Activated CD4-positive, alpha-beta memory T cell treated with anti-CD3 and anti-CD28 coated beads, Interleukin-2, amount 10 ng/mL, durations not matched to agents 7 days and 5 days (primary cell): ENCODE measurements around the gene ERBIN. TPM values are rescaled to one million over a fixed set of nuclear protein-coding genes. Genes with fewer than 3 reads are reported as not detected.
"Not testable (repeated sequence)": the region's sequence is repeated elsewhere in the genome, so short reads cannot be mapped to it uniquely, and the experiment has no call there.

Experiments
- CTCF ChIA-PET: fragments of 350-600 bp; sonication (Branson Sonifier 250); formaldehyde crosslinking; loops from one replicate; lab custom pipeline; 2021; ENCODE audit warnings: antibody characterized with exemption, inconsistent platforms; lab: Charles Lee
- POLR2A ChIA-PET: fragments of 350-600 bp; sonication (Branson Sonifier 250); formaldehyde crosslinking; loops from one replicate; lab custom pipeline; 2021; ENCODE audit warnings: antibody characterized with exemption; lab: Charles Lee
- DNase-seq: peaks from one replicate; pipeline ENCODE4 v3.0.0-alpha.2; 2020
- H3K27ac Mint-ChIP-seq: one replicate; pipeline ENCODE4 v1.8.0; 2021; ENCODE audit warnings: mild to moderate bottlenecking, mixed read lengths
- H3K27me3 Mint-ChIP-seq: one replicate; pipeline ENCODE4 v1.8.0; 2021; ENCODE audit warnings: mixed read lengths
- H3K36me3 Mint-ChIP-seq: one replicate; pipeline ENCODE4 v1.8.0; 2021; ENCODE audit warnings: low read depth, mixed read lengths
- H3K4me1 Mint-ChIP-seq: one replicate; pipeline ENCODE4 v1.8.0; 2021; ENCODE audit warnings: mixed read lengths
- H3K4me3 Mint-ChIP-seq: one replicate; pipeline ENCODE4 v1.8.0; 2021; ENCODE audit warnings: mild to moderate bottlenecking, mixed read lengths
- H3K9me3 Mint-ChIP-seq: one replicate; pipeline ENCODE4 v1.8.0; 2021; ENCODE audit warnings: mixed read lengths
- total RNA-seq, 2 experiments: library from RNA; stranded (reverse); gene quantifications; one replicate each; pipeline ENCODE4 v1.2.3, GENCODE V29; 2021

Gene ERBIN
- total RNA-seq, 2 experiments from 2014 or later = 55.9 to 56.3 TPM

DNA sequence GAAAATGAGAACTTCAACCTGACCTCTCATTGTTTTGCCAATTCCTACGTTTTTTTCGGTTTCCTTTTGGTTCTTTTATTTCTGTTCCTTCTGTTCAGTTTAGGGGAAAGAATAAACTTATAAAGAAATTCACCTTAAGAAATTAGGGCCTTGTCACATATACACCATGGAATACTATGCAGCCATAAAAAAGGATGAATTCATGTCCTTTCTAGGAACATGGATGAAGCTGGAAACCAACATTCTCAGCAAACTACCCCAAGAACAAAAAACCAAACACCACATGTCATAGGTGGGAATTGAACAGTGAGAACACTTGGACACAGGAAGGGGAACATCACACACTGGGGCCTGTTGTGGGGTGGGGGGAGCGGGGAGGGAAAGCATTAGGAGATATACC lies 46.5 kb downstream of the ERBIN start:
- H3K4me3 Mint-ChIP-seq, H3K27me3 Mint-ChIP-seq, H3K27ac Mint-ChIP-seq, DNase-seq, POLR2A ChIA-PET, CTCF ChIA-PET: not testable (repeated sequence)
- H3K9me3 Mint-ChIP-seq = peaks cover 12% of the 10 kb centered on the region
- H3K36me3 Mint-ChIP-seq = peaks cover 20% of the 10 kb centered on the region
- peaks cover 19% of the 10 kb centered on the region for H3K4me1 Mint-ChIP-seq

DNA sequence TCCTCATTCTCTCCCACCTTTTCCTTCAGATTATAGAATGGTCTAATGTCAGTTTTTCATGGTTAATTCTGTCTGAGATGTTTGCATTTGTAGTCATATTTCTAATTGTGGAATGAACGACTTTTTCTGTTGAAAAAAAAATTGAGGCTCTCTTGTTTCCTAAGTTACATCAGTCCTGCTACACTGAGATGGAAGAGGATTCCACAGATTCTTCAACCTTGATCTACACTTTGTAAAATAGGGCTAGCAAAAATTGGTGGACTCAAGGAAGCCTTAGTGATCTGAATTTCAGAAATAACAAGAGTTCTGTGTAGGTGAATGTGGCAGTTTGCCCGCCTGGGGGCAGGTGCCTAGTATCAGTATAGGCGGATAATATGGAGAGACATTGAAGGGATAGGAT lies 51.9 kb downstream of the ERBIN start:
- Mint-ChIP-seq H3K4me1 (peaks cover 13% of the 10 kb centered on the region), H3K36me3 (peaks cover 31% of the 10 kb centered on the region), H3K27ac (no peak overlapping the region), H3K27me3 (no peaks in the 10 kb centered on the region), H3K4me3 (no peak overlapping the region), H3K9me3 (peaks cover 13% of the 10 kb centered on the region)
- ChIA-PET POLR2A (no interaction called here), CTCF (no interaction called here)
- DNase-seq = no peak

DNA sequence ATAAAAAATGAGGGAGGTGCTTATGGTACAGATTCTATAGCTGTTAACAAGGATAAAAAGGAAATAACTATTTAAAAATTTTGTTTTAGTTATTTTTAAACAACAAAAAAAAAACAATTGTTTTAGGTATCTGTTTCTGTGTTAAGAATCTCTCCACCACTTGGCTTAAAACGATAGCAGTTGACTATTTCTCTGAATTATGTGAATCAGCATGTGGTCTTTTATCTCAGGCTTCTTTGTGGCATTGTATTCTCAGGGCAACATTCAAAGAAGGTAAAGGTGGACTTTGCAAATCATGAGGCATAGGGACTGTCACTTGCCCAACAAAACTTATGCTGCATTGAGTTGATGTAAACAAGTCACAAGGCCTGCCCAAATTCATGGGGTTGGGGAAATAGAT lies 55.2 kb downstream of the ERBIN start:
- Mint-ChIP-seq H3K27me3 (no peaks in the 10 kb centered on the region), H3K4me1 (peaks cover 13% of the 10 kb centered on the region), H3K4me3 (no peak overlapping the region), H3K9me3 (peaks cover 5% of the 10 kb centered on the region), H3K36me3 (peaks cover 20% of the 10 kb centered on the region), H3K27ac (no peak overlapping the region)
- CTCF ChIA-PET = no interaction called here
- no peak for DNase-seq
- POLR2A ChIA-PET = no interaction called here

DNA sequence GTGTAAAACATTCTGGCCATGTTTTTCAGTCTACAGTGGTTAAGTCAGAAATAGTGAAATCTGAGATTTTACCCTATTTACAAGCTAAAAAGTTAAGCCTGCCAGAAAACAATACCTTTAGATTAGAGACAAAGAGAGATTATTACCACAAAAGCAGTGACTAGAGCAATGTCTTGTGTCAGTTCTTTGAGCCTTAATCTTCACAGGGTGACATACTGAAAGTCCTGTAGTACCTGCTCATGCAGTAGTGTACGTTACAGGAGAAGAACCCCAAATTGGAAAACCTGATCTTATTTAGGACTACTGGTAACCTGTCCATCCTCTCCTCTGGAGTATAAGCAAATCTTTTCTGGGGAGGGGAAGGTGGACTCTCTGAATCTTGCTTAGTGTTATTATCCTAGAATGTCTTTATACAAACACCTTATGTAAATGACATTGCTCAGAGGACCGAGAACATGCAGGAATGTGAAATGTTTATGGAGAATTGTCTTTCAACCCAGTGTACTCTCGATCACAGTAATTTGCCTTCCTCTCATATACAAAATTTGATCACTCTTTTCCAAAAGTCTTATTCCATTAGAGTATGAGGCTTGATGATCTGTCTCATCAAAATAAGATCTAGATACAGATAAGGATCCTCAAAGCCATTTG lies 55.7 kb downstream of the ERBIN start:
- H3K4me3 Mint-ChIP-seq = no peak overlapping the region
- CTCF ChIA-PET = no interaction called here
- H3K27me3 Mint-ChIP-seq = no peaks in the 10 kb centered on the region
- H3K36me3 Mint-ChIP-seq = peaks cover 20% of the 10 kb centered on the region
- DNase-seq = no peak
- peaks cover 5% of the 10 kb centered on the region for H3K9me3 Mint-ChIP-seq
- H3K27ac Mint-ChIP-seq = no peak overlapping the region
- peaks cover 13% of the 10 kb centered on the region for H3K4me1 Mint-ChIP-seq
- POLR2A ChIA-PET = no interaction called here

DNA sequence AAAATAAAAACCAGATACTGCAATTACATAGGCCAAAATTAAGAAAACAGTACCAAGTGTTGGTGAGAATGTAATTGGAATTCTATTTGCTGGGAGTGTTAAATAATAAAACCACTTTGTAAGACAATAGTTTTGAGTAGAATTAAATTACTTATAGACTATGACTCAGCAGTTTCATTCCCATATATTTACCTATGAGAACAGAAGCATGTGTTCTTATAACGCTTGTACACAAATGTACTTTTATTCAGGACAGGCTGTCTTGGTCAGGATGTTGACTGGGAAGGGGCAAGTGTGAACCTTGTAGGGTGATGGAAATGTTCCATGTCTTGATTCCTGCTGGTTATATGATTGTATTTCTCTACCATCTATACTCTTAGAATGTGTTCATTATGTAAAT lies 56.3 kb downstream of the ERBIN start:
- H3K4me1 Mint-ChIP-seq = peaks cover 13% of the 10 kb centered on the region
- H3K36me3 Mint-ChIP-seq = peaks cover 20% of the 10 kb centered on the region
- no peak for DNase-seq
- H3K27me3 Mint-ChIP-seq = no peaks in the 10 kb centered on the region
- H3K4me3 Mint-ChIP-seq = no peak overlapping the region
- CTCF ChIA-PET = no interaction called here
- POLR2A ChIA-PET = no interaction called here
- H3K9me3 Mint-ChIP-seq = peaks cover 5% of the 10 kb centered on the region
- H3K27ac Mint-ChIP-seq = no peak overlapping the region

DNA sequence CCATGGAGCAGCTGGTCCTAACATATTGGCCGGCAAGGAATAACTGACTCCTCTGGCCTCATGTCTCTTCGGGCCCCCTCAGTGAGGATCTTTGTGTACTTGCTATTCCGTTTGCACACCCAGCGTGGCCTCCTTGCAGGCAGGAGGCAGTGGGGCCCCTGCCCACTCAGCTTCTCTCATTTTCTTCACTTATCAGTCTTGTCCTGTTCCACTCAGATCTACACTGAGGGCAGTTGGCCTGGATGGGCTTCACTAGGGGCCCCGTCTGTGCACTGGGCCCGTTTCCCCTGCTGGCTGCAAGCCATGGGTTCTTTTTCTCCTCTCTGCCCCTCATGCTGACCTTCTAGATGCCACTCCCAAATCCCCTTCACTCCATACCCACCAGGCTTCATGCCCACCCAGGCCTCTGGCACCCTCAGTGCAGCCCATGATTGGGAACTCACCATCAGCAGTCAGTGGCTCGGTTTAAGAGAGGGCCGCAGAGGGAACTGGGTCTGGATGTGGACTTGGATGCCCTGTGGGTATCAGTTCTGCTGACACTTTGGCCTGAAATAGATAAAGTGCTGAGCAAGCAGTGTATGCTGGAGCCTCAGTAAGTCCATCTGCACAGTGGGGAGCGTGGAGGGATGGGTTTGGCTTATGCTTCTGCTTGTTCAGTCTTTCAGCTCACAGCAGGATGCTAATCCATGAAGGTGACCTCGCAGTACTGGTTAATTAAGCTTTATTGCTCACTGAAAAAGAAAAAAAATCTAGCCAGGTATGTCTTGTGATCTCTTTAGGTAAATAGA lies 57.9 kb downstream of the ERBIN start:
- Mint-ChIP-seq H3K9me3 (no peaks in the 10 kb centered on the region), H3K27ac (no peak overlapping the region), H3K36me3 (peaks cover 9% of the 10 kb centered on the region), H3K4me3 (no peak overlapping the region), H3K4me1 (peaks cover 16% of the 10 kb centered on the region), H3K27me3 (no peaks in the 10 kb centered on the region)
- DNase-seq = no peak
- POLR2A ChIA-PET = no interaction called here
- CTCF ChIA-PET = no interaction called here

DNA sequence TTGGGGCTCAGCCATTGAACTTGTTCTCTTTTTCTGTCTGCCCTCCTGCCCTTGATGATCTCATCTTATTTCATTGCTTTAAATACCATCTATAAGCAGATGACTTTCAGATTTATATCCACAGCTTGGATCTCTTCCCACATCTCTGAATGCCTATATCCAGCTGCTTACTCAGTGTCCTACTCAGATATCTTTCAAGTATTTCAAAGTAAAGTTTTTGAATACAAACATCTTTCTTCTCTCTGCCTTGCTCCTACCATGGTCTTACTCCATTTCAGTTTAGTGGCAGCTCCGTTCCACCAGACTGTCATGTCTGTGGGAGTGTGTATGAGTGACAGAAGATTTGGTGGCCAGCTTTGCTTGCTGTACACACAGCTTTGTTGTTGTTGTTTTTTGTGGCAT lies 59.7 kb downstream of the ERBIN start:
- Mint-ChIP-seq H3K27ac (no peak overlapping the region), H3K27me3 (no peaks in the 10 kb centered on the region), H3K4me1 (peaks cover 10% of the 10 kb centered on the region), H3K9me3 (no peaks in the 10 kb centered on the region), H3K36me3 (peaks cover 10% of the 10 kb centered on the region), H3K4me3 (no peak overlapping the region)
- POLR2A ChIA-PET = interaction anchor here (1.4 kb wide), 1 partner anchor 58 kb away, joined by 4 read pairs; no protein-coding TSS in a partner anchor
- DNase-seq = no peak
- CTCF ChIA-PET = interaction anchor here (0.6 kb wide), 1 partner anchor 12 kb away, joined by 3 read pairs; no protein-coding TSS in a partner anchor

DNA sequence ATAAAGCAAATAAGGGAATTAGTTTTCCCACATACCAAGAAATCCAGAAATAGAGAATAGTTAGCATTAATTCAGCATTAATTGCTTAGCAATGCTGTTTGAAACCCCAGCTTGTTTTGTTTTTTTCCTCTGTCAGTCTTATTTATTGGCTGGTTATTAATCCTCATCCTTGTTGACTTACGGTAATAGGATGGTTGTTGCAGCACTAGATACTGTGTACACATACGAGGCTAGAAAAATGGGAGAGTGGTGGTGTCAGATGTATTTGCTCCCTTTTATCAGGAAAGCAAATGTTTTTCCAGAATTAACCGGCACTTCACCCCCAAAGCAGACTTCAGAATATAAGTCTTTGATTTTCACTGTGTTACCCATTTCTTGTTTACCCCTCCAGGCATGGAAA lies 60.4 kb downstream of the ERBIN start:
- Mint-ChIP-seq H3K4me3 (no peak overlapping the region), H3K9me3 (no peaks in the 10 kb centered on the region), H3K36me3 (peaks cover 10% of the 10 kb centered on the region), H3K27ac (no peak overlapping the region), H3K4me1 (peaks cover 4% of the 10 kb centered on the region), H3K27me3 (no peaks in the 10 kb centered on the region)
- CTCF ChIA-PET = no interaction called here
- DNase-seq = no peak
- POLR2A ChIA-PET = interaction anchor here (1.4 kb wide), 1 partner anchor 59 kb away, joined by 4 read pairs; no protein-coding TSS in a partner anchor

DNA sequence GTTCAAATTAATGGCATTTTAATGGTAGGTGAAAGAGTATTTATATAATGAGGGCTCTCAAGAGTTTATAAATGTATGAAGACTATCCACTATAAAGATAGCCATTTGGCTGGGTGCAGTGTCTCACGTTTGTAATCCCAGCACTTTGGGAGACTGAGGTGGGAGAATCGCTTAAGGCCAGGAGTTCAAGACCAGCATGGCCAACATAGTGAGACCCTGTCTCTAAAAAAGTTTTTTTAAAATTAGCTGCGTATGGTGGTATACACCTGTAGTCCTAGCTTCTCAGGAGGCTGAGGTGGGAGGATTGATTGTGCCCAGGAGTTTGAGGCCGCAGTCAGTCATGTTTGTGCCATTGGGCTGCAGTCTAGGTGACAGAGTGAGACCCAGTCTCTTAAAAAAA lies 61.6 kb downstream of the ERBIN start:
- ChIA-PET POLR2A (no interaction called here), CTCF (no interaction called here)
- H3K9me3 Mint-ChIP-seq = no peaks in the 10 kb centered on the region
- no peak overlapping the region for H3K27ac Mint-ChIP-seq
- H3K4me1 Mint-ChIP-seq = peaks cover 3% of the 10 kb centered on the region
- no peak for DNase-seq
- H3K4me3 Mint-ChIP-seq = no peak overlapping the region
- no peaks in the 10 kb centered on the region for H3K27me3 Mint-ChIP-seq
- peaks cover 15% of the 10 kb centered on the region for H3K36me3 Mint-ChIP-seq

DNA sequence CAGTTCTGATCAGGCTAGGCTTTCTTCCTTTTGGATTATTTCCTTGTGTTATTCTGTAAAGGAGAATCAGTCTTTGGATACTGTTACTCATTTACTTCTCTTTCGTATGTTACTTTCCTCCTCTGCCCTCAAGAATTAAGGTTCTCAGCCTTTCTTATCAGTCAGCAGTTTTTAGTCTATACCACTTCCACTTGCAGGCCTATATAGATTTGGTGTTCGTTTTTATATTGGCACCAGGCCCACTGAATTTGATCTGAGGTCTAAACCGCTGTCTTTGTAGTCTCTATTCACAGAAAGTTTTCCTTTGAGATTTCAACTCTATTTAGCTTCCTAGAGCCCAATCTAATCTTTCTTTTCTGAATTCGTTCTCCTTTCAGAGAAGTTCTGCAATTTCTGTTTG lies 62.8 kb downstream of the ERBIN start:
- Mint-ChIP-seq H3K4me3 (no peak overlapping the region), H3K36me3 (peaks cover 18% of the 10 kb centered on the region), H3K27ac (no peak overlapping the region), H3K27me3 (no peaks in the 10 kb centered on the region), H3K4me1 (peaks cover 3% of the 10 kb centered on the region), H3K9me3 (no peaks in the 10 kb centered on the region)
- DNase-seq = no peak
- POLR2A ChIA-PET = no interaction called here
- CTCF ChIA-PET = no interaction called here

DNA sequence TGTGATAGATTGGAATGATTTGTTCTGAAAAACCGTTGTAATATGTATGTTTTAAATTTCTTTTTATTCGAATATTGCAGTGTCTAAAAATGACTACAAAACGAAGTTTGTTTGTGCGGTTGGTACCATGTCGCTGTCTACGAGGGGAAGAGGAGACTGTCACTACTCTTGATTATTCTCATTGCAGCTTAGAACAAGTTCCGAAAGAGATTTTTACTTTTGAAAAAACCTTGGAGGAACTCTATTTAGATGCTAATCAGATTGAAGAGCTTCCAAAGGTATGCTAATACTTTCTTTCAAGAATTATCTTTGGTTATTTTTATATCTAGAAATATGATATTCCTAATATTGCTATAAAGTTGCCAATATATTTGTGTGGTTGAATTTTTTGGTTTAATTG lies 66.3 kb downstream of the ERBIN start:
- no peak for DNase-seq
- Mint-ChIP-seq H3K36me3 (peaks cover 40% of the 10 kb centered on the region), H3K4me1 (peaks cover 6% of the 10 kb centered on the region), H3K27ac (no peak overlapping the region), H3K27me3 (no peaks in the 10 kb centered on the region), H3K4me3 (no peak overlapping the region), H3K9me3 (no peaks in the 10 kb centered on the region)
- CTCF ChIA-PET = no interaction called here
- POLR2A ChIA-PET = no interaction called here

DNA sequence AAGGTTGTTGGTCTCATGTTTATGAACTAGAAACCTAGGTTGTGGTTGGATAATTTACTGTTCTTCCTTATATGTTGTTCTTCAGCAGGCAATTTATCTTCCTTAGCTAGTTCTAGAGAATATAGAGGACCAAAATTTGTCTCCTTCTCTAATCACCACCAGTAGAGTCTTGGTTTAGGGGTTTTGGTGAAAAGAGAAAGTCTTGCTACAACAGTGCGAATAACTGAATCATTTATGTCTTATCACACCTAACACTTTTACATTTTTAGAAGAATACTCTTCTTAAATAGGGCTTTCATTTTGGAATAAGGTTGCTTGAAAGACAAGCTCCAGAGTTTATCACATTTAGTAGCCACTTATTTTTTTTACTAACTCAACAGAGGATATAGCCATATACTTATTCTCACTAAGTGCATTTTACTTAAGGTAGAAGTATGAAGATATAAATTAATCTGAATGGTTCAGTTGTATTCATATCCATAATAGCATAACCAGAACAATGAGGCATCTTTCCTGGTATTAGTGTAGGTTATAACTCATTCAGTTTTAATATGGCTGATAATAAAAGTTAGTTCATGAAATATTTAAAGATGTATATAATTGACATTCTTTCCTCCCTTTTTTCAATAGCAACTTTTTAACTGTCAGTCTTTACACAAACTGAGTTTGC lies 67.9 kb downstream of the ERBIN start:
- H3K9me3 Mint-ChIP-seq = no peaks in the 10 kb centered on the region
- POLR2A ChIA-PET = no interaction called here
- H3K4me3 Mint-ChIP-seq = no peak overlapping the region
- CTCF ChIA-PET = interaction anchor here (0.5 kb wide), 1 partner anchor 30 kb away, joined by 3 read pairs; no protein-coding TSS in a partner anchor
- DNase-seq = no peak
- no peak overlapping the region for H3K27ac Mint-ChIP-seq
- H3K36me3 Mint-ChIP-seq = peaks cover 36% of the 10 kb centered on the region
- peaks cover 3% of the 10 kb centered on the region for H3K4me1 Mint-ChIP-seq
- no peaks in the 10 kb centered on the region for H3K27me3 Mint-ChIP-seq

DNA sequence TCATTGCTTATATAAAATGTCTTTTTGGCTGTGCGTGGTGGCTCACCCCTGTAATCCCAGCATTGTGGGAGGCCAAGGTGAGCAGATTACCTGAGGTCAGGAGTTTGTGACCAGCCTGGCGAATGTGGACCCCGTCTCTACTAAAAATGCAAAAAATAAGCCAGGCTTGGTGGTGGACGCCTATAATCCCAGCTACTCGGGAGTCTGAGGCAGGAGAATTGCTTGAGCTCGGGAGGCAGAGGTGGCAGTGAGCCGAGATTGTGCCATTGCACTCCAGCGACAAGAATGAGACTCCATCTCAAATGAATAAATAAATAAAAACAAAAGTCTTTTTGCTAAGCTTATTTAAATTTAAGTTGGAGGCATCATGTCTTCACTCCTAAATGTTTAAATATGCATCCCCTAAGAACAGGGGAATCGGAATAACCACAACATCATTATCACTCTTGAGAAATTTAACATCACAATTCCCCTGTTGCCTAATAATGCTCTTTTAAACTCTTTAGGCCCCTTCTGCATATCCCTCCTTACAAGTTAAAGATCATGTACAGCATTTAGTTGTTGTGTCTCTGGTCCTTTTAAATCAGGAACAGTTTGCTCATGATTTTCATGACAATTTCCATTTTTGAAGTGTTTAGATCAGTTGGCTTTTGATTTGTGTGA lies 72.8 kb downstream of the ERBIN start:
- Mint-ChIP-seq H3K9me3 (no peaks in the 10 kb centered on the region), H3K4me3 (no peak overlapping the region), H3K27me3 (no peaks in the 10 kb centered on the region), H3K27ac (no peak overlapping the region), H3K4me1 (peaks cover 24% of the 10 kb centered on the region), H3K36me3 (peaks cover 54% of the 10 kb centered on the region)
- no peak for DNase-seq
- POLR2A ChIA-PET = no interaction called here
- CTCF ChIA-PET = interaction anchor here (1.8 kb wide), 1 partner anchor 238 kb away, joined by 4 read pairs; no protein-coding TSS in a partner anchor
